Neural cell (in vitro differentiated cells): ENCODE measurements around the gene PIP4K2C. TPM values are rescaled to one million over a fixed set of nuclear protein-coding genes. Genes with fewer than 3 reads are reported as not detected.

ENCODE experiments used
- H2AFZ ChIP-seq: fragments of 200-600, 300-800 bp; sonication (generic), shearing (Covaris generic); 2 replicates; pipeline ENCODE4 v1.6.0; 2014; ENCODE audit warnings: low read depth, mild to moderate bottlenecking, antibody characterized with exemption, low read length, moderate library complexity
- H3F3A ChIP-seq: fragments of 200-600 bp; shearing (Covaris generic); 2 replicates; pipeline ENCODE4 v1.6.1; 2016; ENCODE audit warnings: mild to moderate bottlenecking, moderate library complexity, mixed read lengths, antibody characterized with exemption, low read length; ENCODE audit not compliant: insufficient read depth, poor library complexity, severe bottlenecking
- H3K27ac ChIP-seq: fragments of 200-600, 300-800 bp; sonication (generic), shearing (Covaris generic); 2 replicates; pipeline ENCODE4 v1.5.1; 2014; ENCODE audit warnings: mild to moderate bottlenecking, low read length, moderate library complexity
- H3K27me3 ChIP-seq: fragments of 300-800, 200-600 bp; sonication (generic), shearing (Covaris generic); 2 replicates; pipeline ENCODE4 v1.6.0; 2014; ENCODE audit warnings: mild to moderate bottlenecking, low read depth, low read length, moderate library complexity; ENCODE audit not compliant: insufficient read depth
- H3K36me3 ChIP-seq: fragments of 300-800, 200-600 bp; sonication (generic), shearing (Covaris generic); 2 replicates; pipeline ENCODE4 v1.5.1; 2014; ENCODE audit warnings: mild to moderate bottlenecking, antibody characterized with exemption, low read length, moderate library complexity; ENCODE audit not compliant: insufficient read depth
- H3K4me2 ChIP-seq: fragments of 300-800, 200-600 bp; sonication (generic), shearing (Covaris generic); 2 replicates; pipeline ENCODE4 v1.6.0; 2014; ENCODE audit warnings: mild to moderate bottlenecking, low read length
- H3K4me3 ChIP-seq: fragments of 300-800, 200-600 bp; sonication (generic), shearing (Covaris generic); 2 replicates; pipeline ENCODE4 v1.5.1; 2014; ENCODE audit warnings: mild to moderate bottlenecking, low read length, moderate library complexity
- H3K79me2 ChIP-seq: fragments of 200-600 bp; shearing (Covaris generic); replicated peaks from 2 replicates; pipeline ENCODE4 v1.6.0; 2014; ENCODE audit warnings: mild to moderate bottlenecking, low read length, moderate library complexity; ENCODE audit not compliant: insufficient read depth
- H3K9ac ChIP-seq: fragments of 300-800, 200-600 bp; sonication (generic), shearing (Covaris generic); 2 replicates; pipeline ENCODE4 v1.6.1; 2016; ENCODE audit warnings: mild to moderate bottlenecking, low read length, mixed read lengths
- H3K9me2 ChIP-seq: fragments of 200-600 bp; shearing (Covaris generic); 2 replicates; pipeline ENCODE4 v1.6.1; 2016; ENCODE audit warnings: mild to moderate bottlenecking, low read length, mixed read lengths; ENCODE audit not compliant: insufficient read depth
- H3K9me3 ChIP-seq: fragments of 200-600, 300-800 bp; sonication (generic), shearing (Covaris generic); 2 replicates; pipeline ENCODE4 v1.6.1; 2016; ENCODE audit warnings: mild to moderate bottlenecking, mixed run types, low read length, moderate library complexity, mixed read lengths
- H4K20me1 ChIP-seq: fragments of 200-600 bp; shearing (Covaris generic); 2 replicates; pipeline ENCODE4 v1.6.1; 2016; ENCODE audit warnings: mild to moderate bottlenecking, mixed run types; ENCODE audit not compliant: insufficient read depth
- EP300 ChIP-seq: fragments of 450-650 bp; conservative IDR thresholded peaks from 2 replicates; pipeline ENCODE4 v1.6.1; 2014; ENCODE audit warnings: antibody characterized with exemption, mild to moderate bottlenecking, moderate library complexity; ENCODE audit not compliant: poor library complexity, severe bottlenecking
- EZH2 ChIP-seq: fragments of 200-600, 300-800 bp; shearing (Covaris generic), sonication (generic); IDR thresholded peaks from 2 replicates; pipeline ENCODE4 v1.6.1; 2014; ENCODE audit warnings: antibody characterized with exemption, low read length, borderline replicate concordance, mild to moderate bottlenecking; ENCODE audit not compliant: insufficient read depth, poor library complexity, severe bottlenecking
- MXI1 ChIP-seq: fragments of 450-650 bp; conservative IDR thresholded peaks from 2 replicates; pipeline ENCODE4 v1.6.1; 2014; ENCODE audit warnings: antibody characterized with exemption, mild to moderate bottlenecking; ENCODE audit not compliant: poor library complexity, severe bottlenecking
- POLR2AphosphoS5 ChIP-seq: IDR thresholded peaks from 2 replicates; pipeline ENCODE4 v1.6.1; 2012
- RAD21 ChIP-seq: fragments of 450-650 bp; conservative IDR thresholded peaks from 2 replicates; pipeline ENCODE4 v1.6.1; 2014; ENCODE audit warnings: antibody characterized with exemption, mild to moderate bottlenecking, moderate library complexity
- REST ChIP-seq: IDR thresholded peaks from 2 replicates; pipeline ENCODE4 v1.6.1; 2012; ENCODE audit warnings: borderline replicate concordance
- SMC3 ChIP-seq: fragments of 450-650 bp; conservative IDR thresholded peaks from 2 replicates; pipeline ENCODE4 v1.6.1; 2014; ENCODE audit warnings: antibody characterized with exemption, mild to moderate bottlenecking, moderate library complexity; ENCODE audit not compliant: poor library complexity
- TAF1 ChIP-seq: IDR thresholded peaks from 2 replicates; pipeline ENCODE4 v1.6.1; 2012; ENCODE audit warnings: low read depth
- polyA plus RNA-seq: library from polyadenylated mRNA; depleted of rRNA; stranded (reverse); fragments of >200 nt; gene quantifications from 2 replicates; pipeline ENCODE4 v1.2.3, GENCODE V29; 2014
- TF ChIP-seq, protein P1 (sequence below): fragments of 450-650 bp; IDR thresholded peaks from 2 replicates; pipeline ENCODE4 v1.5.1; 2014; ENCODE audit warnings: antibody characterized with exemption, mild to moderate bottlenecking, moderate library complexity; ENCODE audit not compliant: poor library complexity, severe bottlenecking

Gene PIP4K2C
- polyA plus RNA-seq, 1 donor from 2014 or later = 22.1 TPM

DNA sequence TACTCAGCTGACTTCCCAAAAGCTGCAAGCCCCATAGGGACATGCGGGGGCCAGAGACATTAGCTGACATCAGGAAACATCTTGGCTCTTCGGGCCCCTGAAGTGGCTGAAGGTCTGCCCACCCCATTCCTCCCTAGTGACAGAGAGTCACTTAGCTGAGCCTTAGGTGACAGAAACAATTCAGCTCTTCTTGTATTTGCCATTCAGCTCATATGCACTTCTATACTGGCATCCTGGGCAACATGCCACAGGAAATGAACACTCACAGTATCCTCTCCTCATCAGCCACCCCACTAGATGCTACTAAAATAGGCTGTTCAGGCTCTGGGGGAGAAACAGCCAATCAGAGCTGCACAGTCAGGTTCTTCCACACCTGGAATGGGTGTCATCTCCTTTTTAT, 47.4 kb upstream of the PIP4K2C start:
- H3K27me3 ChIP-seq = no peaks in the 10 kb centered on the region
- no peaks in the 10 kb centered on the region for H3K36me3 ChIP-seq
- no peak overlapping the region for H3K9ac ChIP-seq
- H2AFZ ChIP-seq = no peak overlapping the region
- H3K27ac ChIP-seq = no peak overlapping the region
- TF ChIP-seq TAF1 (no peak), SMC3 (no peak), RAD21 (no peak), REST (no peak), POLR2AphosphoS5 (no peak), EZH2 (no peak), EP300 (no peak), MXI1 (no peak)
- TF ChIP-seq, protein P1, sequence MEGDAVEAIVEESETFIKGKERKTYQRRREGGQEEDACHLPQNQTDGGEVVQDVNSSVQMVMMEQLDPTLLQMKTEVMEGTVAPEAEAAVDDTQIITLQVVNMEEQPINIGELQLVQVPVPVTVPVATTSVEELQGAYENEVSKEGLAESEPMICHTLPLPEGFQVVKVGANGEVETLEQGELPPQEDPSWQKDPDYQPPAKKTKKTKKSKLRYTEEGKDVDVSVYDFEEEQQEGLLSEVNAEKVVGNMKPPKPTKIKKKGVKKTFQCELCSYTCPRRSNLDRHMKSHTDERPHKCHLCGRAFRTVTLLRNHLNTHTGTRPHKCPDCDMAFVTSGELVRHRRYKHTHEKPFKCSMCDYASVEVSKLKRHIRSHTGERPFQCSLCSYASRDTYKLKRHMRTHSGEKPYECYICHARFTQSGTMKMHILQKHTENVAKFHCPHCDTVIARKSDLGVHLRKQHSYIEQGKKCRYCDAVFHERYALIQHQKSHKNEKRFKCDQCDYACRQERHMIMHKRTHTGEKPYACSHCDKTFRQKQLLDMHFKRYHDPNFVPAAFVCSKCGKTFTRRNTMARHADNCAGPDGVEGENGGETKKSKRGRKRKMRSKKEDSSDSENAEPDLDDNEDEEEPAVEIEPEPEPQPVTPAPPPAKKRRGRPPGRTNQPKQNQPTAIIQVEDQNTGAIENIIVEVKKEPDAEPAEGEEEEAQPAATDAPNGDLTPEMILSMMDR = no peak
- H3K79me2 ChIP-seq = peaks cover 30% of the 10 kb centered on the region
- H3K4me3 ChIP-seq = peak overlapping the region; percentile 8
- no peaks in the 10 kb centered on the region for H3F3A ChIP-seq
- H4K20me1 ChIP-seq = no peaks in the 10 kb centered on the region
- H3K9me3 ChIP-seq = no peaks in the 10 kb centered on the region
- H3K4me2 ChIP-seq = no peak overlapping the region
- H3K9me2 ChIP-seq = no peaks in the 10 kb centered on the region

DNA sequence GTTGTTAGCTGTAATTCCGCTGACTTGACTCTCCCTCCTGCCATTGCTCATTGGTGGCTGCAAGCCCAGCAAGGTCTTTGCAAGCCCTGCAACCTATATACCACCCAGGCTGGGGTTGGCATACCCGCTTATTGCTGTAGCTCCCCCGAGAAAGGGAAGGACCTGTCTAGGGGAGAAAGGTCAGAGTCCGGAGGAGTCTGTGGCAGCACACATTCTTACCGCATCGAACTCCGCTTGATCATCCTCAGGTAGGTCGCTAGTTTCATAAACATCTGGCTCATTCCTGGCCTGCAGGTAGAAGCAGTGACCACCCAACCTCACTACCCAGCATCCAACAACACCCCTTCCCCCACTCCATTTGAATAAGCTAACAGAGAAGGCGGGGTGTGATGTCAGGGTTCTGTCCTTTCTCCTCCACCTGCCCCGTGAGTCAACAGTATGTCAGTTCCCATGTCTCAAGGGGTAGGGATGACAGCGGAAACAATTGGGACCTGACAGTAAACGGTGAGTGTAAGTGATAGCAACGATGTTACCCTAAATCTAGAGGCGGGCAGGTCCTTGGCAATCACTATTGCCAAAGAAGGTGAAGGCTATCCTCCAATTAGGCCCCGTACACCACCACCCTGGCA, 45.1 kb upstream of the PIP4K2C start:
- H3K27ac ChIP-seq = peak overlapping the region; percentile 82
- no peaks in the 10 kb centered on the region for H3K27me3 ChIP-seq
- H4K20me1 ChIP-seq = no peaks in the 10 kb centered on the region
- no peaks in the 10 kb centered on the region for H3F3A ChIP-seq
- peak overlapping the region; percentile 83 for H2AFZ ChIP-seq
- TF ChIP-seq TAF1 (peak; percentile 13), POLR2AphosphoS5 (peak; percentile 7), MXI1 (no peak)
- H3K4me2 ChIP-seq = peak overlapping the region; percentile 85
- H3K9me3 ChIP-seq = no peaks in the 10 kb centered on the region
- H3K9me2 ChIP-seq = no peaks in the 10 kb centered on the region
- peak overlapping the region; percentile 84 for H3K4me3 ChIP-seq
- peaks cover 50% of the 10 kb centered on the region for H3K79me2 ChIP-seq
- no peaks in the 10 kb centered on the region for H3K36me3 ChIP-seq
- peak overlapping the region; percentile 98 for H3K9ac ChIP-seq
